ENCODE measurements around the gene NUFIP2. TPM values are rescaled to one million over a fixed set of nuclear protein-coding genes. Genes with fewer than 3 reads are reported as not detected.

The NUFIP2 gene
- total RNA-seq, 2 experiments from 2014 or later: 78.4 to 82.2 TPM

DNA sequence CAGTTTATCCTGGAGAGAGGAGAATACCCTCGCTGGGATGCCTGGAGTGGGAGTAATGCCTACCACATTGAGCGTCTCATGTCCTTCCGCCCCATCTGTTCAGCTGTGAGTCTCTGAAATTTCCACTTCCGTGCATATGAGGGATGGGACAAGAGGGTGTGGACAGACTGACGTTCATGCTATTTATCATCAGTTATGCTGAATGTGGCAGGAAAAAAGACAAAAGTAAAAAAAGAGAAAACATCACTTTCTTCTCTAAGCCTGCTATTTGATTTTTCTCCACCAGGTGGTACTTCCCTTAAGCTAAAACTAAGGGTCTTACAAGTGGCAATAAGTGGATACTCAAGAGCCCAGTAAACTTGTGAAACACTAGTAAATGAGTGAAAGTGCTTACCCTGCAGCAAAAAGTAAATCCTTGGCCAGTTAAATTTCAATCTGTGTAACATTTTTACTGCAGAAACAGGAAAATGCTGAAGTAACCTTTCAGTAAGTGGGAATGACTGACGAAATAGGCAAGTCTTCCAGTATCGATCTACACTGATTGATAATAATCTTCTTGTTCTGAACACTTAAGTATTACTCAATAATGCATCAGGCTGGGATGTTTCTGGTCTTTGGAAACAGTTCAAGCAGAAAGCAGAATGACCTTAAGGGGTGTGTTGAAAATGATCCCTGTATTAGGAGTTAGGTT, 41.7 kb downstream of the NUFIP2 start:
- Histone ChIP-seq H3K9me3 (ENCODE audit: control insufficient read depth in 1 of 2, insufficient read depth in 1 of 2, low read length in 2 of 2) (no peaks in the 10 kb centered on the region), H3K4me3 (ENCODE audit: low read length) (no peak overlapping the region), H3K36me3 (ENCODE audit: insufficient read depth, low read length) (peaks cover 9% of the 10 kb centered on the region), H3K4me1 (ENCODE audit: insufficient read depth, low read length) (no peaks in the 10 kb centered on the region), H3K27ac (ENCODE audit: low read depth in 1 of 2, low read length in 2 of 2) (no peak overlapping the region), H3K27me3 (ENCODE audit: control insufficient read depth in 1 of 2, insufficient read depth in 2 of 2, low read length in 2 of 2) (no peaks in the 10 kb centered on the region)
- no peaks in the 10 kb centered on the region for H3K9me3 Mint-ChIP-seq
- TF ChIP-seq, protein P1, sequence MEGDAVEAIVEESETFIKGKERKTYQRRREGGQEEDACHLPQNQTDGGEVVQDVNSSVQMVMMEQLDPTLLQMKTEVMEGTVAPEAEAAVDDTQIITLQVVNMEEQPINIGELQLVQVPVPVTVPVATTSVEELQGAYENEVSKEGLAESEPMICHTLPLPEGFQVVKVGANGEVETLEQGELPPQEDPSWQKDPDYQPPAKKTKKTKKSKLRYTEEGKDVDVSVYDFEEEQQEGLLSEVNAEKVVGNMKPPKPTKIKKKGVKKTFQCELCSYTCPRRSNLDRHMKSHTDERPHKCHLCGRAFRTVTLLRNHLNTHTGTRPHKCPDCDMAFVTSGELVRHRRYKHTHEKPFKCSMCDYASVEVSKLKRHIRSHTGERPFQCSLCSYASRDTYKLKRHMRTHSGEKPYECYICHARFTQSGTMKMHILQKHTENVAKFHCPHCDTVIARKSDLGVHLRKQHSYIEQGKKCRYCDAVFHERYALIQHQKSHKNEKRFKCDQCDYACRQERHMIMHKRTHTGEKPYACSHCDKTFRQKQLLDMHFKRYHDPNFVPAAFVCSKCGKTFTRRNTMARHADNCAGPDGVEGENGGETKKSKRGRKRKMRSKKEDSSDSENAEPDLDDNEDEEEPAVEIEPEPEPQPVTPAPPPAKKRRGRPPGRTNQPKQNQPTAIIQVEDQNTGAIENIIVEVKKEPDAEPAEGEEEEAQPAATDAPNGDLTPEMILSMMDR (IDR thresholded peaks at IDR 0.05): peak; percentile 54
- no peak overlapping the region for H3K4me3 Mint-ChIP-seq
- DNase-seq (peak in 2 of 14 experiments; percentile 40 to 42), ATAC-seq (ENCODE audit: poor library complexity) (no peak)
- peaks cover 6% of the 10 kb centered on the region for H3K4me1 Mint-ChIP-seq (ENCODE audit: low read depth)
- CTCF ChIA-PET: interaction anchor here (1.0 to 2.5 kb wide), 4 partner anchors 13 to 117 kb away, joined by 3 to 8 read pairs (median 6); no protein-coding TSS in a partner anchor
- intact Hi-C loops (cut with DNase I, micrococcal nuclease): loop anchor here (2.0 kb wide), 1 partner anchor 39 kb away; no protein-coding TSS in a partner anchor
- no peak overlapping the region for H3K27ac Mint-ChIP-seq
- POLR2A ChIA-PET: interaction anchor here (0.8 kb wide), 1 partner anchor 40 kb away, joined by 3 read pairs; no protein-coding TSS in a partner anchor
- H3K27me3 Mint-ChIP-seq: no peaks in the 10 kb centered on the region
- peaks cover 12% of the 10 kb centered on the region for H3K36me3 Mint-ChIP-seq (ENCODE audit: low read depth)

DNA sequence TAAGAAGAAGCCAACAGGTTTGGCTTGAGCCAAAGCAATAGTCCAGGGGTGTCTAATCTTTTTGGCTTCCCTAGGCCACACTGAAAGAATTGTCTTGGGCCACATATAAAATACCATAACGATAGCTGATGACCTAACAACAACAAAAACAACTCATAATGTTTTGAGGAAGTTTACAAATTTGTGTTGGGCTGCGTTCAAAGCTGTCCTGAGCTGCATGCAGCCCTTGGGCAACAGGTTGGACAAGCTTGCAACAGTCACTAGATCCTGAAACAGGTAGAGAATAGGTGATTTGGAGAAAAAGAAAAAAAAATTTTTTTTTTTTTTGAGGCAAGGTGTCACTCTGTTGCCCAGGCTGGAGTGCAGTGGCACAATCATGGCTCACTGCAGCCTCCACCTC, 42.8 kb downstream of the NUFIP2 start:
- Mint-ChIP-seq H3K4me1 (ENCODE audit: low read depth) (no peaks in the 10 kb centered on the region), H3K4me3 (no peak overlapping the region), H3K36me3 (ENCODE audit: low read depth) (peaks cover 4% of the 10 kb centered on the region), H3K27ac (no peak overlapping the region), H3K27me3 (no peaks in the 10 kb centered on the region), H3K9me3 (no peaks in the 10 kb centered on the region)
- Histone ChIP-seq H3K4me1 (ENCODE audit: insufficient read depth, low read length) (no peaks in the 10 kb centered on the region), H3K9me3 (ENCODE audit: control insufficient read depth in 1 of 2, insufficient read depth in 1 of 2, low read length in 2 of 2) (no peaks in the 10 kb centered on the region), H3K4me3 (ENCODE audit: low read length) (no peak overlapping the region), H3K27ac (ENCODE audit: low read depth in 1 of 2, low read length in 2 of 2) (no peak overlapping the region), H3K36me3 (ENCODE audit: insufficient read depth, low read length) (peaks cover 6% of the 10 kb centered on the region), H3K27me3 (ENCODE audit: control insufficient read depth in 1 of 2, insufficient read depth in 2 of 2, low read length in 2 of 2) (no peaks in the 10 kb centered on the region)
- ATAC-seq (ENCODE audit: poor library complexity) (no peak), DNase-seq (no peak)
- TF ChIP-seq, protein P1 (IDR thresholded peaks at IDR 0.05): no peak
- POLR2A ChIA-PET: interaction anchor here (1.2 kb wide), 1 partner anchor 43 kb away, joined by 6 read pairs; the partner anchor contains the start of gene NUFIP2
- intact Hi-C loops (cut with DNase I, micrococcal nuclease): no loop called here
- CTCF ChIA-PET: interaction anchor here (1.1 to 2.5 kb wide), 3 partner anchors 14 to 40 kb away, joined by 3 to 8 read pairs (median 7); no protein-coding TSS in a partner anchor

DNA sequence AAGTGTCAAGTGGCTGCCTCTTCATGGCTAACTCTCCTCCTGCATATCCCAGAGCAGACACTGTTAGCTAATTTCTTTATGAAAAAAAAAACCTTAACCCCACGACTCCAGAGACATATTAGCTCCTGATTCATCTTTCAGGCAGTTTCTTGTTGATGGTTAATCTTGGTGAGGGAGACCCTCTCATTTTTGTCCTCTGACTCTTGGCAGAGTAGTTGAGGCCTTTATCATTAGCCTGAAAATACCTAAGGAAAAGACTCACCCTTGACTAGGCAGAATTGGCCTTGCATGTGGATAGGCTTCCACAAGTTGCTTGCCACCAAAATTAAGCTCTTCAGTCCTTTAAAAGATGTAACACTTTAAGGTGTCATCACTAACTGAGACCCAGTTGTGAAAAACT, 43.3 kb downstream of the NUFIP2 start:
- Mint-ChIP-seq H3K27ac (no peak overlapping the region), H3K27me3 (no peaks in the 10 kb centered on the region), H3K9me3 (no peaks in the 10 kb centered on the region), H3K36me3 (ENCODE audit: low read depth) (no peaks in the 10 kb centered on the region), H3K4me1 (ENCODE audit: low read depth) (no peaks in the 10 kb centered on the region), H3K4me3 (no peak overlapping the region)
- intact Hi-C loops (cut with DNase I, micrococcal nuclease): no loop called here
- Histone ChIP-seq H3K27ac (ENCODE audit: low read depth in 1 of 2, low read length in 2 of 2) (no peak overlapping the region), H3K4me3 (ENCODE audit: low read length) (no peak overlapping the region), H3K4me1 (ENCODE audit: insufficient read depth, low read length) (no peaks in the 10 kb centered on the region), H3K9me3 (ENCODE audit: control insufficient read depth in 1 of 2, insufficient read depth in 1 of 2, low read length in 2 of 2) (no peaks in the 10 kb centered on the region), H3K36me3 (ENCODE audit: insufficient read depth, low read length) (peaks cover 1% of the 10 kb centered on the region), H3K27me3 (ENCODE audit: control insufficient read depth in 1 of 2, insufficient read depth in 2 of 2, low read length in 2 of 2) (no peaks in the 10 kb centered on the region)
- DNase-seq: no peak
- CTCF ChIA-PET: interaction anchor here (1.1 to 2.5 kb wide), 4 partner anchors 14 to 102 kb away, joined by 3 to 8 read pairs (median 6); no protein-coding TSS in a partner anchor
- TF ChIP-seq, protein P1 (IDR thresholded peaks at IDR 0.05): no peak
- POLR2A ChIA-PET: interaction anchor here (1.2 kb wide), 1 partner anchor 44 kb away, joined by 6 read pairs; the partner anchor contains the start of gene NUFIP2
- ATAC-seq (ENCODE audit: poor library complexity): no peak
